GM13977 (cell line): ENCODE results near the gene SLC5A3.
A peak's percentile ranks its signal among the peaks of the same experiment; 100 is the strongest.

Source experiments
- DNase-seq: peaks from one replicate; pipeline ENCODE4 v3.0.0; 2012; ENCODE audit warnings: low spot score
- CTCF ChIP-seq: IDR thresholded peaks from 2 replicates; pipeline ENCODE4 v1.5.1; 2012; ENCODE audit warnings: mild to moderate bottlenecking, control low read depth; ENCODE audit not compliant: insufficient read depth; ENCODE audit errors: extremely low read depth, missing control alignments
- in situ Hi-C: fragments of 300-500 bp; cut with MboI; formaldehyde crosslinking; loops from one replicate; pipeline ENCODE4 v1.12.0; 2022; ENCODE audit warnings: low sequenced_read_pairs, low pct_unique_long_range_greater_than_20kb, mixed read lengths, inconsistent platforms; ENCODE audit not compliant: unreplicated experiment

Gene SLC5A3

GRCh38 chr21:34046917-34047316, 26.5 kb upstream of the SLC5A3 start:
- peak; percentile 57 for DNase-seq
- in situ Hi-C loops: no loop called here
- no peak for TF ChIP-seq CTCF

GRCh38 chr21:34047835-34048234, 25.5 kb upstream of the SLC5A3 start:
- DNase-seq: no peak
- TF ChIP-seq CTCF: no peak

GRCh38 chr21:34052171-34052570, 21.2 kb upstream of the SLC5A3 start:
- in situ Hi-C loops: no loop called here
- DNase-seq: no peak
- TF ChIP-seq CTCF: no peak

More at GRCh38 chr21:34047835-34048234, 25.5 kb upstream of the SLC5A3 start:
- in situ Hi-C loops: no loop called here

- no peak for TF ChIP-seq CTCF
- in situ Hi-C loops: no loop called here
- no peak for DNase-seq
Measured at GRCh38 chr21:34054259-34054658, 19.1 kb upstream of the SLC5A3 start.

- DNase-seq: no peak
- TF ChIP-seq CTCF: no peak
- in situ Hi-C loops: no loop called here
Measured at GRCh38 chr21:34055615-34056014, 17.8 kb upstream of the SLC5A3 start.

GRCh38 chr21:34061983-34062382, 11.4 kb upstream of the SLC5A3 start:
- no peak for DNase-seq
- TF ChIP-seq CTCF: no peak
- in situ Hi-C loops: no loop called here

- no peak for TF ChIP-seq CTCF
- in situ Hi-C loops: no loop called here
- no peak for DNase-seq
Measured at GRCh38 chr21:34065027-34065426, 8.4 kb upstream of the SLC5A3 start.
